Measurements from ENCODE around the gene ADM5.

The ADM5 gene

GRCh38 chr19:49658566-49659442 lies 30.6 kb upstream of the ADM5 start:
- no peak for DNase-seq (ENCODE audit: low read depth)
- TF ChIP-seq, protein P1, sequence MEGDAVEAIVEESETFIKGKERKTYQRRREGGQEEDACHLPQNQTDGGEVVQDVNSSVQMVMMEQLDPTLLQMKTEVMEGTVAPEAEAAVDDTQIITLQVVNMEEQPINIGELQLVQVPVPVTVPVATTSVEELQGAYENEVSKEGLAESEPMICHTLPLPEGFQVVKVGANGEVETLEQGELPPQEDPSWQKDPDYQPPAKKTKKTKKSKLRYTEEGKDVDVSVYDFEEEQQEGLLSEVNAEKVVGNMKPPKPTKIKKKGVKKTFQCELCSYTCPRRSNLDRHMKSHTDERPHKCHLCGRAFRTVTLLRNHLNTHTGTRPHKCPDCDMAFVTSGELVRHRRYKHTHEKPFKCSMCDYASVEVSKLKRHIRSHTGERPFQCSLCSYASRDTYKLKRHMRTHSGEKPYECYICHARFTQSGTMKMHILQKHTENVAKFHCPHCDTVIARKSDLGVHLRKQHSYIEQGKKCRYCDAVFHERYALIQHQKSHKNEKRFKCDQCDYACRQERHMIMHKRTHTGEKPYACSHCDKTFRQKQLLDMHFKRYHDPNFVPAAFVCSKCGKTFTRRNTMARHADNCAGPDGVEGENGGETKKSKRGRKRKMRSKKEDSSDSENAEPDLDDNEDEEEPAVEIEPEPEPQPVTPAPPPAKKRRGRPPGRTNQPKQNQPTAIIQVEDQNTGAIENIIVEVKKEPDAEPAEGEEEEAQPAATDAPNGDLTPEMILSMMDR (IDR thresholded peaks at IDR 0.05; ENCODE audit: low read length, missing control alignments) = no peak
- H3K4me3 ChIP-seq (replicated peaks; ENCODE audit: low read depth, low read length) = no peak overlapping the region

DNA sequence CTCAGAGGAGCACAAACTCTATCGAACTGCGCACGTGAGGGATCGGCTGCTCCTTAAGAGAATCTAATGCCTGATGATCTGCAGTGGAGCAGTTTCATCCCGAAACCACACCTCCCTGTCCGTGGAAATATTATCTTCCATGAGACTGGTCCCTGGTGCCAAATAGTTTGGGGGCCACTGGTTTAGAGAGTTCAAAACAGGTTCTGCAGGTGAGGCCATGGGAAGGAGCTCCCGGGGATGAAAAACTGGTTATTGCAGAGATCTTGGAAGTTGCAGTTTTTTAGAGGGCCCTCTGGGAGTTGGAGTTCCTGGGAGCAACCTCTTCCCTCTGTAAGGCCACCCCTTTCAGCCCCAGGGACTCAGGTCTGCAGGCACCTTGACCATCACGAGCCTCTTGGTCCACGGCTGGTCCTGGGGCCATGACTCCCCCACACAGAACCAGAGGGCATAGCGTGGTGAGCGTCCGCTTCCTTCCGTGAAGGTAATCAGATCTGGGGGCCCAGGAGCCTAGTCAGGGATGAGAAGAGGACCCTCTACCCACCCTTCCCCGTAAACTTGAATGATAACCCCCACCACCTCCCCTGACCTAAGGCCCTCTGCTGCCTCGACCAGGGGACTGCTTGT lies 28.9 kb upstream of the ADM5 start:
- no peak for DNase-seq (ENCODE audit: low read depth)
- TF ChIP-seq, protein P1 (IDR thresholded peaks at IDR 0.05; ENCODE audit: low read length, missing control alignments) = no peak
- H3K4me3 ChIP-seq (replicated peaks; ENCODE audit: low read depth, low read length) = no peak overlapping the region

DNA sequence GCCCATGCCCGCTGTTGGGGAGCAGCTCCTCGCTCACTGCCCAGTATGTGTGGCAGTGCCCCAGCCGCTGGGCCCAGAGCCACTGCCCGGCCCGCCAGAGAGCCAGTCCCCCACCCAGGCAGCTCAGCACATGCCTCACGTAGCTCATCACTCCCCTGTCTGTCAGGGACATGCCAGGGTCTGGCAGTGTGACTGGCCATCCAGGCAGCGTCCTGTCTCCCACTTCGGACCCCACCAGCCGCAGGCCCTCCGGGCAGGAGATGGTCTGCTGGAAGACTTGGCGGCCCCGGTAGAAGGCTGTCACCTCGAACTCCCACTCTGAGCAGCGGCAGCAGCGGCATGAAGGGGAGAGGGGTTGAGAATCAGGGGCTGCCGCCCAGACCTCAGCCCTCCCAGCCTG lies 27.4 kb upstream of the ADM5 start:
- no peak overlapping the region for H3K4me3 ChIP-seq (replicated peaks; ENCODE audit: low read depth, low read length)
- TF ChIP-seq, protein P1 (IDR thresholded peaks at IDR 0.05; ENCODE audit: low read length, missing control alignments) = no peak
- DNase-seq (ENCODE audit: low read depth) = no peak

- TF ChIP-seq, protein P1 (IDR thresholded peaks at IDR 0.05; ENCODE audit: low read length, missing control alignments) = no peak
- H3K4me3 ChIP-seq (replicated peaks; ENCODE audit: low read depth, low read length) = no peak overlapping the region
- DNase-seq (ENCODE audit: low read depth) = no peak
These were observed 26.2 kb upstream of the ADM5 start for GRCh38 chr19:49663224-49663623.

DNA sequence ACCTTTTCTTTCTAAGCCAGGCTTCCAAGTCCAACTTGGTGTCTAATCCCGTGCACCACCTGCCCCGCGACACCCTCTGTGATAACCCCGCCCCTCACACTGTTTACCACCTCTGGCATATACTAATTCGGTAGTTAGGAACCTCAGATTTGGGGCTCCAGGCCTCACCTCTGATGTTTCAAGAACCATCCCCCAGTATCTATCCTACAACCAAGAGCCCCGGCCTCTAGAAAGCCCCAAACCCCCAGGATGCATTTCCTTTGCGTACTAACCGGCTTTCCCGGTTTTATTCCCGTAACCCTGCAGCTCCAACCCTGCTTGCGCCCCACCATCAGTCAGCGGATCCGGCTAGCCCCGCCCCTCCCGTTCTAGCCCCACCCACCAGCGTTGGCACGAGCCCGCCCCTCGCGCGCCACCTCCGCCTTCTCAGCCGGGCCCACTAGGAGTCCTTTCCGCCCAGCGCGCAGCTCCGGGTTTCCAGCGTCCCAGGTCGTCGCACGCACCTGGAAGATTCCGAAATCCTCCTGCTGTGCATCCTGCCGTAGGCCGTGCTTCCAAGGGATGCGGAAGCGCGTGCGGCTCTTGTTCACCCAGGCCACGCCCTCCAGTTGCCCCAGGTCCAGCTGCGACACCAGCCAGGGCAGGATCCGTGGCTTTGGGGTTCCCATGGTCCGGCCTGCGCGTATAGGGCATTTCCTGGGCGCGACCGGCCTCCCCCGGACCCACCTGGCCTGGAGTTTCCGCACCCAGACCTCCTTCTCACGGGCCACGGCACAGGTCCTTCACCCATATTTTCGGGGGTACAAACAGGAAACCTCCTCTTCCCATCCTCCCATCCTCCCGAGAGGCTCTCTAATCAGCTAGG lies 25.0 kb upstream of the ADM5 start:
- H3K4me3 ChIP-seq (replicated peaks; ENCODE audit: low read depth, low read length) = peak overlapping the region; percentile 79
- DNase-seq (ENCODE audit: low read depth) = peak; percentile 78
- TF ChIP-seq, protein P1 (IDR thresholded peaks at IDR 0.05; ENCODE audit: low read length, missing control alignments) = no peak

GRCh38 chr19:49665036-49665350 lies 24.4 kb upstream of the ADM5 start:
- peak overlapping the region; percentile 79 for H3K4me3 ChIP-seq (replicated peaks; ENCODE audit: low read depth, low read length)
- TF ChIP-seq, protein P1 (IDR thresholded peaks at IDR 0.05; ENCODE audit: low read length, missing control alignments) = no peak
- DNase-seq (ENCODE audit: low read depth) = no peak
